Measurements from ENCODE around the gene SAT1. TPM values are rescaled to one million over a fixed set of nuclear protein-coding genes. Genes with fewer than 3 reads are reported as not detected.

Gene SAT1
- total and polyA plus RNA-seq, 10 of the 15 experiments (the other 5 are each of a cell fraction or from before 2014, with no cell fraction given): 42.2 to 234 (median 60.4) TPM

DNA sequence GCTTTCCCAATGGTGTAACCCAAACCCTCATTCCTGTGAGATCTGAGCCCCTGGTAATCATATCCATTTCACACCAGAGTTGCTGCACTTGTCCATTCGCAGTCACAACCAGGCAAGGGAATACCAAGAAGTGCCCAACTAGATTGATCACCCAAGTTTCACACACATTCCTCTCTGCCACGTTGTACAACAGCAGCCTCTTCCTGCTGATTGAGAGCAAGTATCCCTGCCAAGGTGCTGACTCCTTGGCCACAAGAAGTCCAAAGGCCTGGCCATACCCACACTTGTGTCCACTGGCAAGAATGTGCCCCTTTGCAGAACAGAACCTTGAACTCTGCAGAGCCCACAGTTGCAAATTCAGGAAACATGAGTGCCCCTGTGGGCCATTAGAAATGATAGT, 33.4 kb upstream of the SAT1 start:
- Histone ChIP-seq H3K4me1 (ENCODE audit: control insufficient read depth, insufficient read depth, low read length) (no peaks in the 10 kb centered on the region), H2AFZ (ENCODE audit: control insufficient read depth, low read depth, low read length) (no peak overlapping the region), H3K27me3 (replicated peaks in 1 of 2; ENCODE audit: control insufficient read depth in 2 of 2, insufficient read depth in 2 of 2, low read length in 1 of 2) (no peaks in the 10 kb centered on the region), H3K9me3 (replicated peaks; ENCODE audit: control insufficient read depth, insufficient read depth, low read length) (no peaks in the 10 kb centered on the region), H3K79me2 (ENCODE audit: control insufficient read depth, insufficient read depth, low read length) (no peaks in the 10 kb centered on the region), H3K4me2 (ENCODE audit: control insufficient read depth, insufficient read depth) (no peak overlapping the region), H3K4me3 (no peak overlapping the region), H3K9ac (ENCODE audit: control insufficient read depth, insufficient read depth, low read length) (no peak overlapping the region), H4K20me1 (ENCODE audit: control insufficient read depth, insufficient read depth) (no peaks in the 10 kb centered on the region), H3K27ac (ENCODE audit: control insufficient read depth, insufficient read depth) (no peak overlapping the region), H3K36me3 (ENCODE audit: control insufficient read depth in 2 of 2, insufficient read depth in 2 of 2, low read length in 1 of 2) (no peaks in the 10 kb centered on the region)
- RAD21 ChIA-PET (ENCODE audit: unreplicated experiment): no interaction called here
- intact Hi-C loops (cut with micrococcal nuclease; ENCODE audit: unreplicated experiment) (no loop called here), in situ Hi-C loops (cut with MboI) (no loop called here)
- no peak for TF ChIP-seq FOXM1 (IDR thresholded peaks at IDR 0.05; ENCODE audit: low read depth, low read length)
- TF ChIP-seq HDGF (IDR thresholded peaks at IDR 0.05): no peak
- TF ChIP-seq DPF2 (IDR thresholded peaks at IDR 0.05): no peak
- no peak for TF ChIP-seq USF1 (IDR thresholded peaks at IDR 0.05; ENCODE audit: borderline replicate concordance, extremely low read length, insufficient read depth, low read depth, low read length)
- no peak for TF ChIP-seq NRF1 (conservative IDR thresholded peaks at IDR 0.05; ENCODE audit: low read depth, low read length)
- TF ChIP-seq TCF3 (IDR thresholded peaks at IDR 0.05; ENCODE audit: borderline replicate concordance, insufficient read depth, low read depth, low read length): no peak
- TF ChIP-seq SMAD1 (IDR thresholded peaks at IDR 0.05; ENCODE audit: low read depth, partially characterized antibody): no peak
- TF ChIP-seq ATF2 (IDR thresholded peaks at IDR 0.05; ENCODE audit: low read length): no peak
- TF ChIP-seq MYB (IDR thresholded peaks at IDR 0.05; ENCODE audit: borderline replicate concordance, low read depth, low read length): no peak
- no peak for TF ChIP-seq NFXL1 (IDR thresholded peaks at IDR 0.05; ENCODE audit: borderline replicate concordance)
- TF ChIP-seq SREBF2 (IDR thresholded peaks at IDR 0.05; ENCODE audit: low read length): no peak
- no peak for TF ChIP-seq CBX5 (IDR thresholded peaks at IDR 0.05; ENCODE audit: low read depth)
- TF ChIP-seq SIX5 (IDR thresholded peaks at IDR 0.05; ENCODE audit: low read depth, low read length, severe bottlenecking): no peak
- no peak for TF ChIP-seq NR2F1 (conservative IDR thresholded peaks at IDR 0.05)
- TF ChIP-seq BRCA1 (IDR thresholded peaks at IDR 0.05; ENCODE audit: low read depth, low read length): no peak
- TF ChIP-seq ZNF207 (IDR thresholded peaks at IDR 0.05; ENCODE audit: borderline replicate concordance): no peak
- TF ChIP-seq JUNB (IDR thresholded peaks at IDR 0.05): no peak
- TF ChIP-seq CHD2 (IDR thresholded peaks at IDR 0.05; ENCODE audit: borderline replicate concordance, low read depth, low read length): no peak
- no peak for TF ChIP-seq MTA3 (IDR thresholded peaks at IDR 0.05; ENCODE audit: borderline replicate concordance, low read length)
- TF ChIP-seq, protein P1, sequence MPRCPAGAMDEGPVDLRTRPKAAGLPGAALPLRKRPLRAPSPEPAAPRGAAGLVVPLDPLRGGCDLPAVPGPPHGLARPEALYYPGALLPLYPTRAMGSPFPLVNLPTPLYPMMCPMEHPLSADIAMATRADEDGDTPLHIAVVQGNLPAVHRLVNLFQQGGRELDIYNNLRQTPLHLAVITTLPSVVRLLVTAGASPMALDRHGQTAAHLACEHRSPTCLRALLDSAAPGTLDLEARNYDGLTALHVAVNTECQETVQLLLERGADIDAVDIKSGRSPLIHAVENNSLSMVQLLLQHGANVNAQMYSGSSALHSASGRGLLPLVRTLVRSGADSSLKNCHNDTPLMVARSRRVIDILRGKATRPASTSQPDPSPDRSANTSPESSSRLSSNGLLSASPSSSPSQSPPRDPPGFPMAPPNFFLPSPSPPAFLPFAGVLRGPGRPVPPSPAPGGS (IDR thresholded peaks at IDR 0.05; ENCODE audit: borderline replicate concordance, insufficient read depth, low read depth, low read length, poor library complexity, severe bottlenecking): no peak
- ATAC-seq (no peak), FAIRE-seq (no peak), DNase-seq (ENCODE audit: low read depth, low spot score) (no peak)
- POLR2A ChIA-PET: no interaction called here
- CTCF ChIA-PET: no interaction called here
- SMC1A ChIA-PET (ENCODE audit: uncharacterized antibody, unreplicated experiment): no interaction called here
- 46% methylated on average over 2 of the region's 2 CpGs for WGBS (ENCODE audit: insufficient coverage, insufficient replicate concordance, low lambda C conversion rate, missing lambda C conversion rate)
- BruUV-seq (replicated peaks): no TSS peak
